Stimulated activated CD8-positive, alpha-beta memory T cell treated with anti-CD3 and anti-CD28 coated beads, Interleukin-12 subunit alpha, Interleukin-12 subunit beta, amount 100 ng/mL, for 4 hours (primary cell): ENCODE data around the gene OGT.
"Not testable (repeated sequence)": the region's sequence is repeated elsewhere in the genome, so short reads cannot be mapped to it uniquely, and the experiment has no call there.

Experiments used
- DNase-seq: peaks from one replicate; pipeline ENCODE4 v3.0.0-alpha.2; 2020; ENCODE audit warnings: low read depth

The OGT gene

GRCh38 chrX:71532753-71533425 is at the start of gene OGT:
Gene OGT, plus strand, starts transcription at chrX:71533104. Its CDS starts 196 bp downstream, at chrX:71533300.
- peak; percentile 83 for DNase-seq

- no peak for DNase-seq
These were observed 45.1 kb upstream of the OGT start for GRCh38 chrX:71487814-71488213.

GRCh38 chrX:71489540-71489939 is 43.4 kb upstream of the OGT start:
- no peak for DNase-seq

GRCh38 chrX:71492231-71493065 is 40.5 kb upstream of the OGT start:
- DNase-seq = peak; percentile 23

- DNase-seq = no peak
These were observed 39.7 kb upstream of the OGT start for GRCh38 chrX:71493111-71493613.

- not testable (repeated sequence) for DNase-seq
These were observed 36.9 kb upstream of the OGT start for GRCh38 chrX:71495979-71496378.

GRCh38 chrX:71496476-71496875 is 36.4 kb upstream of the OGT start:
- no peak for DNase-seq

GRCh38 chrX:71502080-71502479 is 30.8 kb upstream of the OGT start:
- not testable (repeated sequence) for DNase-seq

- DNase-seq = no peak
These were observed 28.6 kb upstream of the OGT start for GRCh38 chrX:71504346-71504745.

GRCh38 chrX:71509289-71509688 is 23.6 kb upstream of the OGT start:
- DNase-seq = no peak

GRCh38 chrX:71510161-71510560 is 22.7 kb upstream of the OGT start:
- no peak for DNase-seq

- DNase-seq = not testable (repeated sequence)
These were observed 19.2 kb upstream of the OGT start for GRCh38 chrX:71513731-71514130.

GRCh38 chrX:71514367-71515037 is 18.4 kb upstream of the OGT start:
- DNase-seq = no peak

- DNase-seq = no peak
These were observed 17.9 kb upstream of the OGT start for GRCh38 chrX:71515038-71515396.

- DNase-seq = no peak
These were observed 7.6 kb upstream of the OGT start for GRCh38 chrX:71525316-71525715.

GRCh38 chrX:71532078-71532752 is 689 bp upstream of the OGT start:
- peak; percentile 22 for DNase-seq

- DNase-seq = no peak
These were observed 579 bp downstream of the OGT start for GRCh38 chrX:71533516-71533850.

- DNase-seq = peak; percentile 27
These were observed 1.1 kb downstream of the OGT start for GRCh38 chrX:71533851-71534561.

GRCh38 chrX:71534773-71535544 is 2.1 kb downstream of the OGT start:
- DNase-seq = no peak

GRCh38 chrX:71536285-71536684 is 3.4 kb downstream of the OGT start:
- no peak for DNase-seq

- DNase-seq = no peak
These were observed 4.8 kb downstream of the OGT start for GRCh38 chrX:71537743-71538142.
